ENCODE results near the gene SGPL1. TPM values are rescaled to one million over a fixed set of nuclear protein-coding genes. Genes with fewer than 3 reads are reported as not detected.

Gene SGPL1
- total RNA-seq, 1 donor from 2014 or later: 111 TPM

DNA sequence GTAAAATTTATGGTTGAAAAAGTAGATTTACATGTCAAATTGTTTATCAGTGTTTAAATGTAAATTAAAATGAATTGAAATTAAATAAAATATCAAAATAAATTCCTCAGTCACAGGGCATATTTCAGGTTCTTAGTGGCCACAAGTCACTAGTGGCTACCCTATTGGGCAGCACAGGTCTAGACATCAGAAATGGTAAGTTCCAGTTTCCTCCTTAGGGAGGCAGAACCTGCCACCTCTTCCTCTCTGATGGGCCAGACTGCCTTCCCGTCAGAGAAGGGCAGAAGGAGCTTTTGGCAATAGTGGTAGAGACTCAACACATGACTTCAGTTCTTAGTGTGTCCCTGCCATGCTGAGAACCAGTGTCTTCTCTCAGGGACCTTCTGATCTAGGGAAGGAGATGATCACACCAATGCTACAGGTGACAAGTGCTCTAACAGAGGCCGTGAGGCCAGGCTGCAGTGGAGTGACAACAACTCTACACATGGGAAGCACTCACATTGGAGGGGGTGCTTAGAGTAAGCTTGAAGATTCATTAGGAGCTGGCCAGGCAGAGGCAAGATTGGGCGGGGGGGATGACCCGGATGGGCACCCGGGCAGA is 87.0 kb downstream of the SGPL1 start:
- Mint-ChIP-seq H3K4me3 (ENCODE audit: unreplicated experiment) (no peak overlapping the region), H3K27me3 (ENCODE audit: unreplicated experiment) (no peaks in the 10 kb centered on the region), H3K36me3 (ENCODE audit: unreplicated experiment) (no peaks in the 10 kb centered on the region), H3K4me1 (ENCODE audit: low read depth, unreplicated experiment) (peaks cover 10% of the 10 kb centered on the region), H3K27ac (ENCODE audit: unreplicated experiment) (no peak overlapping the region), H3K9me3 (ENCODE audit: unreplicated experiment) (no peaks in the 10 kb centered on the region)
- DNase-seq: no peak
- TF ChIP-seq, protein P1, sequence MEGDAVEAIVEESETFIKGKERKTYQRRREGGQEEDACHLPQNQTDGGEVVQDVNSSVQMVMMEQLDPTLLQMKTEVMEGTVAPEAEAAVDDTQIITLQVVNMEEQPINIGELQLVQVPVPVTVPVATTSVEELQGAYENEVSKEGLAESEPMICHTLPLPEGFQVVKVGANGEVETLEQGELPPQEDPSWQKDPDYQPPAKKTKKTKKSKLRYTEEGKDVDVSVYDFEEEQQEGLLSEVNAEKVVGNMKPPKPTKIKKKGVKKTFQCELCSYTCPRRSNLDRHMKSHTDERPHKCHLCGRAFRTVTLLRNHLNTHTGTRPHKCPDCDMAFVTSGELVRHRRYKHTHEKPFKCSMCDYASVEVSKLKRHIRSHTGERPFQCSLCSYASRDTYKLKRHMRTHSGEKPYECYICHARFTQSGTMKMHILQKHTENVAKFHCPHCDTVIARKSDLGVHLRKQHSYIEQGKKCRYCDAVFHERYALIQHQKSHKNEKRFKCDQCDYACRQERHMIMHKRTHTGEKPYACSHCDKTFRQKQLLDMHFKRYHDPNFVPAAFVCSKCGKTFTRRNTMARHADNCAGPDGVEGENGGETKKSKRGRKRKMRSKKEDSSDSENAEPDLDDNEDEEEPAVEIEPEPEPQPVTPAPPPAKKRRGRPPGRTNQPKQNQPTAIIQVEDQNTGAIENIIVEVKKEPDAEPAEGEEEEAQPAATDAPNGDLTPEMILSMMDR (IDR thresholded peaks at IDR 0.05; ENCODE audit: partially characterized antibody, unreplicated experiment): no peak

DNA sequence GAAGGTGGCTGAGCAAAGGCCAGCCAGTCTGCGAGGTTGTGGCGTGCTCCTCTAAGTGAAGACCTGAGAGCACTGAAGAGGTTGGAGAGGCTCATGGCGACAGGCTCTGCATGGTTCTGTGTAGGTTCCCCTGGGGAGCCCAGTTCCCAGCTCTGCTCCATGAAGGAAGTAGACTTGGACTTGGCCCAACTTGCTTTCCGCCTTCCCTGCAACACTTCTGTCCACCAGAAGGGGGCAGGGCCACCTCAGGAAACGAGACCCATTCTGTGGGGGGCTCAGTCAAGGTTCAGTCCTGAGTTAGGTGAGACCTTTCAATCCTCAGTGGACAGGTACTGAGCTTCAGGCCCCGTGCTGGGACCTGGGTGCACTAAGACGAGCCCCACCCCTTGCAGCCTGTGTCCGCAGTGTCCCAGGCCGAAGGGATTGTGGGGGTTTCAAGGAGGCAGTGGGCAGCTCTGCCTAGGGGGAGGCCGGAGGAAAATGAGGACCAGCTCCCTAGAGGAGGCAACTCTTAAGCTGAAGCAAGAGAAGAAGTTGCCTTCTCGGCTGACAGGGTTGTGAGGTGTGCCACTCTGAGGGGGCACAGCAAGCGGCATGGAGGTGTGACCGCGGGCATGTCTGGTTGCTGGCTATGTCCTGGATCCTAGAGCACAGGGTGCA is 87.6 kb downstream of the SGPL1 start:
- Mint-ChIP-seq H3K4me1 (ENCODE audit: low read depth, unreplicated experiment) (peaks cover 16% of the 10 kb centered on the region), H3K9me3 (ENCODE audit: unreplicated experiment) (no peaks in the 10 kb centered on the region), H3K36me3 (ENCODE audit: unreplicated experiment) (no peaks in the 10 kb centered on the region), H3K27me3 (ENCODE audit: unreplicated experiment) (no peaks in the 10 kb centered on the region), H3K4me3 (ENCODE audit: unreplicated experiment) (no peak overlapping the region), H3K27ac (ENCODE audit: unreplicated experiment) (no peak overlapping the region)
- TF ChIP-seq, protein P1 (IDR thresholded peaks at IDR 0.05; ENCODE audit: partially characterized antibody, unreplicated experiment): peak; percentile 95
- peak; percentile 79 for DNase-seq

DNA sequence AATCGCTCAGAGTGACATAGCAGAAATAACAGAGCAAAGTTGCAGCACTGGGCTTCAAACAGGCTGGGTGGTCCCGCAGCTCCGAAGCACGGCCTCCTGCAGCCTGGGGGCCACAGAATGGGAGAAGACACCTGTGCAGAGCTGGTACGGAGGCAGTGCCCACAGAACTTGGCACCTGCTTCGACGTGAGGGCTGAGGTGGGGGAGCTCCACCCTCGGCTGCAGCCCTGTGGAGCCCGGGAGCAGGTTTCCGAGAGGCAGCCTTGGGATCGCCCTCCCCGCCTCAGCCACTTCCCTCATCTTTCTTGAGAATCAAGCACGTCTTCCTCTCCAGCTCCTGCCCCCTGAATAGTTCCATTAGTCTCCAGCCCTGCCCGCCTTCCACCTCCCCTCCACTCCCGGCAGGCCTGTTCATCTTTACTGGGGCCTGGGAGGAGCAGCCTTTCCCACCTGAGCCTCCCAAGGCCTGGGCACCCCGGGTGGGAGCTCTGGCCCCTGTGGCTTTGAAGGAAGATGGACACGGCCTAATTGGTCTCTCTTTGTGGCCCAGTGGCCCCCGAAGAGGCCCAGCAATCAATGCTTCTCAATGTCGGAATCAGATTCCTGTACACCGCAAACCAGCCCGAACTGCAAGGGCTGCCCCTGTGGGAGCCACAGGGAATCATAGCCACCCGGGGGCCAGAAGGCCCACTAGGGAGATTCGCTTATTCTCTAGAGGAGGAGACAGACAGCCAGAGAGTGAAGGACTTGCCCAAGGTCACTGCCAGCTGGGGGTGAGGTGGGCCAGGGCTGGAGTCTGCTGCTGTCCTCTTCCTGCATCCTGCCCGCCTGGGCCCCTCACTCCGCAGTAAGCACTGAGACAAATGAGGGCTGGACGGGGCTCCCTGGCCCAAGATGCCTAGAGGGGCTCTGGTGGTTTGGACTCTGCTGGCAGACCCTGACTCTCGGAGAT is 89.6 kb downstream of the SGPL1 start:
- H3K4me3 Mint-ChIP-seq (ENCODE audit: unreplicated experiment): no peak overlapping the region
- no peak overlapping the region for H3K27ac Mint-ChIP-seq (ENCODE audit: unreplicated experiment)
- H3K9me3 Mint-ChIP-seq (ENCODE audit: unreplicated experiment): no peaks in the 10 kb centered on the region
- DNase-seq: no peak
- peaks cover 4% of the 10 kb centered on the region for H3K27me3 Mint-ChIP-seq (ENCODE audit: unreplicated experiment)
- TF ChIP-seq, protein P1 (IDR thresholded peaks at IDR 0.05; ENCODE audit: partially characterized antibody, unreplicated experiment): no peak
- H3K4me1 Mint-ChIP-seq (ENCODE audit: low read depth, unreplicated experiment): peaks cover 23% of the 10 kb centered on the region
- H3K36me3 Mint-ChIP-seq (ENCODE audit: unreplicated experiment): no peaks in the 10 kb centered on the region

DNA sequence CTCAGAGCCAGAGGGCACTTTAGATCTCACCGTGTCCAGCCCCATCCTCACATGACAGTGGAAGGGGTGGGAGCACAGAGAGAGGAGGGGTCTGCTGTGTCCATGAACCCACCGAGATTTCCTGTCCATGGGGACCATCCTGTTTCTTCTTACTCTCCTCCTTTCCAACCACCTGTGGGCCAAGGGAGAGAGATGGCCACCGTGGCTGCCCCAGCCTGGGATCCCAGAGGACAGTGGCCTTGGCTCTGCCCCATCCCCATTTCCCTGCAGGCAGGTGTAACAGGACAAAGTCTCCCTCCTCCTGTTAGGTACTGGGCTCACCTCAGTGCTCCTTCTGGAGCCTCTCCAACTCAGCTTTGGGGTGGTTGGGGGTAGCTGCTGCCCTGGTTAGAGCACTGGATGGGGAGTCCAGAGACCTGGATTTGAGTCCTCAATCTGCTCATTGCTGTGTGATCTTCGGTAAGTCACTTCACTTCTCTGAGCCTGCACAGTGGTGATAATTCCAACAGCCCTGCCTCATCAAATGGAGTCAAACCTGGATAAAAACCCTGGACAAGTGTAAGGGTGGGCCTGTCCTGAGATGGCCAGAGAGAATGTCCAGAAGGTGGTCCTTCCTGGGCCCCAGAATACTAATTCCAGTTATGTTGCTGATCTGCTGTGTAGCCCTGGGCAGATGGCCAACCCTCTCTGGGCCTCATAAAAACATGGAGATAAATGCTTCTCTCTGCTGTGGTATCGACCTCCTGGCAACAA is 90.5 kb downstream of the SGPL1 start:
- Mint-ChIP-seq H3K36me3 (ENCODE audit: unreplicated experiment) (no peaks in the 10 kb centered on the region), H3K27me3 (ENCODE audit: unreplicated experiment) (peaks cover 4% of the 10 kb centered on the region), H3K9me3 (ENCODE audit: unreplicated experiment) (no peaks in the 10 kb centered on the region), H3K4me1 (ENCODE audit: low read depth, unreplicated experiment) (peaks cover 23% of the 10 kb centered on the region), H3K4me3 (ENCODE audit: unreplicated experiment) (peak overlapping the region; percentile 20), H3K27ac (ENCODE audit: unreplicated experiment) (no peak overlapping the region)
- TF ChIP-seq, protein P1 (IDR thresholded peaks at IDR 0.05; ENCODE audit: partially characterized antibody, unreplicated experiment): no peak
- no peak for DNase-seq

Data from glutamatergic neuron (in vitro differentiated cells).